GM19023 (cell line): ENCODE data around the gene ADAMTS7.
"Not testable (repeated sequence)": the region's sequence is repeated elsewhere in the genome, so short reads cannot be mapped to it uniquely, and the experiment has no call there.

Source experiments
- ATAC-seq: cut with Tn5 transposase; IDR thresholded peaks from one replicate; pipeline ENCODE4 v1.9.1; 2021; ENCODE audit warnings: mild to moderate bottlenecking, moderate library complexity; ENCODE audit not compliant: unreplicated experiment

Gene ADAMTS7

GRCh38 chr15:78753751-78754535 lies 57.3 kb downstream of the ADAMTS7 start:
- ATAC-seq = not testable (repeated sequence)

- not testable (repeated sequence) for ATAC-seq
These were observed 58.0 kb downstream of the ADAMTS7 start for GRCh38 chr15:78753359-78753659.

GRCh38 chr15:78752492-78753358 lies 58.5 kb downstream of the ADAMTS7 start:
- no peak for ATAC-seq

GRCh38 chr15:78751602-78751979 lies 59.7 kb downstream of the ADAMTS7 start:
- ATAC-seq = no peak

- peak; percentile 89 for ATAC-seq
These were observed 60.2 kb downstream of the ADAMTS7 start for GRCh38 chr15:78750974-78751601.

- ATAC-seq = no peak
These were observed 60.7 kb downstream of the ADAMTS7 start for GRCh38 chr15:78750566-78750965.

GRCh38 chr15:78749831-78750230 lies 61.4 kb downstream of the ADAMTS7 start:
- ATAC-seq = no peak

- not testable (repeated sequence) for ATAC-seq
These were observed 63.4 kb downstream of the ADAMTS7 start for GRCh38 chr15:78747877-78748276.

GRCh38 chr15:78741674-78742073 lies 69.6 kb downstream of the ADAMTS7 start:
- not testable (repeated sequence) for ATAC-seq

GRCh38 chr15:78740904-78741274 lies 70.4 kb downstream of the ADAMTS7 start:
- no peak for ATAC-seq

- no peak for ATAC-seq
These were observed 71.0 kb downstream of the ADAMTS7 start for GRCh38 chr15:78739996-78740903.

GRCh38 chr15:78739206-78739605 lies 72.1 kb downstream of the ADAMTS7 start:
- no peak for ATAC-seq

GRCh38 chr15:78737931-78738558 lies 73.2 kb downstream of the ADAMTS7 start:
- ATAC-seq = not testable (repeated sequence)

- no peak for ATAC-seq
These were observed 74.0 kb downstream of the ADAMTS7 start for GRCh38 chr15:78737187-78737820.

GRCh38 chr15:78736286-78736685 lies 75.0 kb downstream of the ADAMTS7 start:
- not testable (repeated sequence) for ATAC-seq

- ATAC-seq = no peak
These were observed 76.7 kb downstream of the ADAMTS7 start for GRCh38 chr15:78734451-78735064.

GRCh38 chr15:78732634-78733033 lies 78.6 kb downstream of the ADAMTS7 start:
- ATAC-seq = no peak

- no peak for ATAC-seq
These were observed 80.3 kb downstream of the ADAMTS7 start for GRCh38 chr15:78730955-78731354.

- ATAC-seq = not testable (repeated sequence)
These were observed 82.8 kb downstream of the ADAMTS7 start for GRCh38 chr15:78728427-78728826.
